ENCODE measurements around the gene AIDA.

DNA sequence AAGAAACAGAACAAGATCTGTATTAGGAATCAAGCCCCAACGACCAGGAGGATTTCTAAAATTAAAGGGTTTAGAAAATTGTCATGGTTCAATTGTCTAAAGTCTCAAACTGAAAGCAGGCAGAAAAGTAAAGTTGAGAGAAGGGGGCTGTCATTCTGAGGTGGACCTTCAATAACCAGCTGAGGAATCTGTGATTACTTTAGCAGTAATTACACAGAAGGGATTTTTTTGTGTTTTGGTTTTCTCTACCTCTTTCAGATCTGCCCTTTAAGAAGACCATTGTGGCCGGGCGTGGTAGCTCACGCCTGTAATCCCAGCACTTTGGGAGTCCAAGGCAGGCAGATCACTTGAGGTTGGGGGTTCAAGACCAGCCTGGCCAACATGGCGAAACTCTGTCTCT is 17.4 kb downstream of the AIDA start:
- TF ChIP-seq POLR2A (IDR thresholded peaks at IDR 0.05) = no peak
- TF ChIP-seq, protein P1, sequence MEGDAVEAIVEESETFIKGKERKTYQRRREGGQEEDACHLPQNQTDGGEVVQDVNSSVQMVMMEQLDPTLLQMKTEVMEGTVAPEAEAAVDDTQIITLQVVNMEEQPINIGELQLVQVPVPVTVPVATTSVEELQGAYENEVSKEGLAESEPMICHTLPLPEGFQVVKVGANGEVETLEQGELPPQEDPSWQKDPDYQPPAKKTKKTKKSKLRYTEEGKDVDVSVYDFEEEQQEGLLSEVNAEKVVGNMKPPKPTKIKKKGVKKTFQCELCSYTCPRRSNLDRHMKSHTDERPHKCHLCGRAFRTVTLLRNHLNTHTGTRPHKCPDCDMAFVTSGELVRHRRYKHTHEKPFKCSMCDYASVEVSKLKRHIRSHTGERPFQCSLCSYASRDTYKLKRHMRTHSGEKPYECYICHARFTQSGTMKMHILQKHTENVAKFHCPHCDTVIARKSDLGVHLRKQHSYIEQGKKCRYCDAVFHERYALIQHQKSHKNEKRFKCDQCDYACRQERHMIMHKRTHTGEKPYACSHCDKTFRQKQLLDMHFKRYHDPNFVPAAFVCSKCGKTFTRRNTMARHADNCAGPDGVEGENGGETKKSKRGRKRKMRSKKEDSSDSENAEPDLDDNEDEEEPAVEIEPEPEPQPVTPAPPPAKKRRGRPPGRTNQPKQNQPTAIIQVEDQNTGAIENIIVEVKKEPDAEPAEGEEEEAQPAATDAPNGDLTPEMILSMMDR (IDR thresholded peaks at IDR 0.05) = no peak
- TF ChIP-seq POLR2AphosphoS5 (IDR thresholded peaks at IDR 0.05; ENCODE audit: insufficient read depth in 1 of 2, low read depth in 1 of 2) = no peak

All from vagina (tissue), 2 donors.